Myocyte (in vitro differentiated cells): Measurements from ENCODE around the gene KCNA2. TPM values are rescaled to one million over a fixed set of nuclear protein-coding genes. Genes with fewer than 3 reads are reported as not detected.

Source experiments
- total RNA-seq: library from RNA; depleted of rRNA; stranded (reverse); fragments of >200 nt; gene quantifications from 2 replicates; pipeline ENCODE4 v1.2.3, GENCODE V29; 2014

Gene KCNA2
- total RNA-seq, 1 donor from 2014 or later: not detected

Other genes starting within 250 kb of the KCNA2 start
- gene SLC16A4, start 215.3 kb downstream of the KCNA2 start, total RNA-seq: 26.9 and 38.2 TPM in 2 replicates
- 102 TPM in 2 replicates for gene LAMTOR5, start 198.7 kb downstream of the KCNA2 start, total RNA-seq
- gene PROK1, start 155.2 kb downstream of the KCNA2 start, total RNA-seq: not detected in 2 replicates
- gene KCNA10, start 87.2 kb downstream of the KCNA2 start, total RNA-seq: 0.42 TPM in 1 of 2 replicates, not detected in the other
- not detected in 2 replicates for gene KCNA3, start 68.6 kb upstream of the KCNA2 start, total RNA-seq